K562 (cell line): ENCODE measurements around the gene KCNAB2. TPM values are rescaled to one million over a fixed set of nuclear protein-coding genes. Genes with fewer than 3 reads are reported as not detected.
"Not testable (repeated sequence)": the region's sequence is repeated elsewhere in the genome, so short reads cannot be mapped to it uniquely, and the experiment has no call there.

Experiments used
- ATAC-seq: fragments of 200-7000 bp; cut with Tn5 transposase; 3 replicates; pipeline ENCODE4 v1.9.1; 2020; ENCODE audit warnings: moderate library complexity
- BruUV-seq: library from RNA; stranded (reverse); fragments of 400-500 nt; replicated peaks from 2 replicates; lab custom pipeline; 2021; lab: Mats Ljungman, UMichigan
- CTCF ChIA-PET: fragments of 300-600 bp; formaldehyde crosslinking; extraction: SDS; loops from one replicate; lab custom pipeline; 2021; ENCODE audit warnings: low intra/inter-chr PET ratio; lab: Yijun Ruan, JAX
- POLR2A ChIA-PET: fragments of 300-600, 350-650 bp; sonication (Branson Sonifier 250); formaldehyde crosslinking; extraction: SDS; loops from one replicate; lab custom pipeline; 2021; ENCODE audit warnings: antibody characterized with exemption, inconsistent platforms; lab: Yijun Ruan, JAX
- DNase-seq, 4 experiments: peaks; one replicate each; pipeline versions ENCODE4 v3.0.0 to v3.0.0-alpha.2; 2011 to 2018; ENCODE audit warnings: low spot score in 3 of 4, mixed read lengths in 3 of 4; ENCODE audit errors: extremely low read depth in 1 of 4
- FAIRE-seq: peaks from 2 replicates; lab custom pipeline; 2011; peaks lifted over from hg19 to GRCh38; lab: Jason Lieb, UNC
- H2AFZ ChIP-seq: 2 replicates; pipeline ENCODE4 v1.6.0; 2011; ENCODE audit warnings: low read depth, low read length, control low read depth, inconsistent platforms
- H3K27ac ChIP-seq: fragments of 200-600 bp; 3 replicates; pipeline ENCODE4 v1.8.0; 2011; ENCODE audit warnings: low read depth, mild to moderate bottlenecking, control low read depth, inconsistent platforms, low read length, moderate library complexity, mixed read lengths; ENCODE audit errors: extremely low read depth
- H3K27me3 ChIP-seq, 2 experiments: fragments of 300-600 bp in 1 of 2; 2 replicates in 1 of 2; 3 replicates in 1 of 2; pipeline versions ENCODE4 v1.6.0 to v1.8.0; 2011; ENCODE audit warnings: inconsistent platforms in 2 of 2, low read length in 2 of 2, mild to moderate bottlenecking in 1 of 2, mixed read lengths in 1 of 2, moderate library complexity in 1 of 2; ENCODE audit not compliant: control insufficient read depth in 2 of 2, insufficient read depth in 2 of 2
- H3K36me3 ChIP-seq: fragments of 300-600 bp; 3 replicates; pipeline ENCODE4 v1.8.0; 2011; ENCODE audit warnings: mild to moderate bottlenecking, low read length, inconsistent platforms; ENCODE audit not compliant: control insufficient read depth, insufficient read depth
- H3K4me1 ChIP-seq, 2 experiments: fragments of 200-600 bp in 1 of 2; replicated peaks in 1 of 2; 2 replicates in 1 of 2; 3 replicates in 1 of 2; pipeline versions ENCODE4 v1.5.1 to v1.8.0; 2011; ENCODE audit warnings: inconsistent platforms in 2 of 2, low read length in 2 of 2, mild to moderate bottlenecking in 1 of 2, mixed read lengths in 1 of 2, moderate library complexity in 1 of 2; ENCODE audit not compliant: control insufficient read depth in 2 of 2, insufficient read depth in 2 of 2
- H3K4me2 ChIP-seq: 2 replicates; pipeline ENCODE4 v1.6.1; 2011; ENCODE audit warnings: low read length, control low read depth, inconsistent platforms, mixed read lengths; ENCODE audit not compliant: insufficient read depth
- H3K4me3 ChIP-seq: fragments of 200-600 bp; sonication (generic), shearing (Covaris generic); 2 replicates; pipeline ENCODE4 v1.5.1; 2016; ENCODE audit warnings: control low read depth, inconsistent platforms
- H3K79me2 ChIP-seq: fragments of 200-600 bp; 3 replicates; pipeline ENCODE4 v1.8.0; 2011; ENCODE audit warnings: low read length, inconsistent platforms; ENCODE audit not compliant: control insufficient read depth, insufficient read depth
- H3K9ac ChIP-seq, 2 experiments: 2 replicates each; pipeline versions ENCODE4 v1.6.0 to v1.6.1; 2011; ENCODE audit warnings: low read depth in 2 of 2, low read length in 2 of 2, control low read depth in 1 of 2, inconsistent platforms in 1 of 2, mild to moderate bottlenecking in 1 of 2, mixed read lengths in 1 of 2; ENCODE audit not compliant: insufficient read depth in 1 of 2
- H3K9me1 ChIP-seq: one replicate; pipeline ENCODE4 v1.6.0; 2011; ENCODE audit warnings: inconsistent platforms, mild to moderate bottlenecking, low read length, moderate library complexity; ENCODE audit not compliant: control insufficient read depth, insufficient read depth
- H3K9me3 ChIP-seq: replicated peaks from 2 replicates; pipeline ENCODE4 v1.5.1; 2011; ENCODE audit warnings: low read depth, low read length, inconsistent platforms; ENCODE audit not compliant: control insufficient read depth, insufficient read depth
- H4K20me1 ChIP-seq: replicated peaks from 2 replicates; pipeline ENCODE4 v1.6.1; 2011; ENCODE audit warnings: low read length, inconsistent platforms, mixed read lengths; ENCODE audit not compliant: control insufficient read depth, insufficient read depth
- ARID2 ChIP-seq: fragments of 450-650 bp; IDR thresholded peaks from 2 replicates; pipeline ENCODE4 v1.6.1; 2017; ENCODE audit warnings: antibody characterized with exemption, mild to moderate bottlenecking
- DPF2 ChIP-seq: fragments of 450-650 bp; IDR thresholded peaks from 2 replicates; pipeline ENCODE4 v1.6.1; 2016
- ELF1 ChIP-seq: fragments of 200-800 bp; sonication (Bioruptor generic); IDR thresholded peaks from 2 replicates; pipeline ENCODE4 v1.6.1; 2016; ENCODE audit warnings: missing genetic modification characterization, missing compliant biosample characterization
- EP400 ChIP-seq: fragments of 450-650 bp; IDR thresholded peaks from 2 replicates; pipeline ENCODE4 v1.6.1; 2017; ENCODE audit warnings: antibody characterized with exemption, mild to moderate bottlenecking, moderate library complexity
- ESRRB ChIP-seq: fragments of 250-450 bp; sonication (Bioruptor Pico); IDR thresholded peaks from 2 replicates; pipeline ENCODE4 v1.5.0; 2020; ENCODE audit warnings: mild to moderate bottlenecking, moderate library complexity, borderline replicate concordance
- ETV1 ChIP-seq: fragments of 450-650 bp; conservative IDR thresholded peaks from 2 replicates; pipeline ENCODE4 v1.6.1; 2016; ENCODE audit warnings: missing genetic modification characterization, control low read depth, low read depth, missing compliant biosample characterization
- FOXP1 ChIP-seq: sonication (generic); formaldehyde crosslinking; IDR thresholded peaks from 2 replicates; pipeline ENCODE4 v1.8.0; 2022; ENCODE audit warnings: mild to moderate bottlenecking, missing genetic modification reagents
- HLTF ChIP-seq: fragments of 450-650 bp; IDR thresholded peaks from 2 replicates; pipeline ENCODE4 v1.6.1; 2016
- NR2C1 ChIP-seq, 2 experiments: fragments of 450-650 bp; IDR thresholded peaks; 2 replicates each; pipeline ENCODE4 v1.6.1; 2017; ENCODE audit warnings: mild to moderate bottlenecking in 2 of 2, antibody characterized with exemption in 1 of 2, inconsistent platforms in 1 of 2, missing compliant biosample characterization in 1 of 2, missing genetic modification characterization in 1 of 2
- PHB ChIP-seq: fragments of 250-450 bp; sonication (Bioruptor Pico); IDR thresholded peaks from 2 replicates; pipeline ENCODE4 v1.5.0; 2021
- RUNX1 ChIP-seq: sonication (generic); IDR thresholded peaks from 2 replicates; pipeline ENCODE4 v1.6.1; 2016; ENCODE audit warnings: antibody characterized with exemption, low read depth
- SP1 ChIP-seq: sonication (generic); formaldehyde crosslinking; IDR thresholded peaks from 2 replicates; pipeline ENCODE4 v1.8.1; 2022; ENCODE audit warnings: mild to moderate bottlenecking, missing genetic modification reagents
- TCF3 ChIP-seq: sonication (generic); formaldehyde crosslinking; IDR thresholded peaks from 2 replicates; pipeline ENCODE4 v1.4.0; 2020; ENCODE audit warnings: mild to moderate bottlenecking, missing genetic modification reagents
- ZKSCAN1 ChIP-seq: fragments of 150-350 bp; IDR thresholded peaks from 2 replicates; pipeline ENCODE4 v1.6.1; 2016; ENCODE audit warnings: low read depth, low read length
- WGBS: fragments of 100-300 bp; shearing (Covaris generic); methylation state at CpG from one replicate; pipeline ENCODE4 v1.1.6; 2016; ENCODE audit warnings: low coverage, mixed read lengths; ENCODE audit not compliant: insufficient coverage; ENCODE audit errors: missing lambda C conversion rate; 5-methylcytosine and 5-hydroxymethylcytosine counted together
- in situ Hi-C: fragments of 300-500 bp; cut with MboI; formaldehyde crosslinking; loops from 4 replicates; pipeline ENCODE4 v1.15.0; 2018; ENCODE audit warnings: inconsistent platforms, mixed read lengths
- intact Hi-C: fragments of 100-400 bp; cut with micrococcal nuclease; formaldehyde crosslinking; loops from 2 replicates; pipeline ENCODE4 v1.14.2; 2022
- polyA plus RNA-seq, 8 experiments: library from polyadenylated mRNA; depleted of rRNA in 4 of 8; stranded (reverse) in 5 of 8; unstranded in 3 of 8; fragments of >200 nt; fragmentation: Nextera tagmentation in 2 of 8; fragmentation: Illumina TruSeq in 1 of 8; extraction: Ambion mirVana in 2 of 8; extraction: Trizol in 1 of 8; gene quantifications; 2 replicates each; pipeline versions ENCODE4 v1.2.1 to v1.2.3, GENCODE V29; 2011 to 2014; ENCODE audit warnings: inconsistent platforms in 1 of 8, missing spikeins in 1 of 8
- total RNA-seq, 7 experiments: library from RNA; depleted of rRNA in 6 of 7; stranded (reverse); fragments of >200 nt in 6 of 7; fragmentation: Illumina TruSeq in 2 of 7; extraction: Trizol in 2 of 7; gene quantifications; 2 replicates each; pipeline versions ENCODE4 v1.2.1 to v1.2.3, GENCODE V29; 2011 to 2021; ENCODE audit warnings: low replicate concordance in 1 of 7
- TF ChIP-seq, protein P1 (sequence below): fragments of 250-450 bp; sonication (Bioruptor Pico); IDR thresholded peaks from 2 replicates; pipeline ENCODE4 v1.5.0; 2021
- TF ChIP-seq, protein P2 (sequence below): fragments of 250-450 bp; sonication (Bioruptor Pico); IDR thresholded peaks from 2 replicates; pipeline ENCODE4 v1.5.0; 2022; ENCODE audit warnings: mild to moderate bottlenecking

Gene KCNAB2
- total and polyA plus RNA-seq, 9 of the 15 experiments (the other 6 are each of a cell fraction or from before 2014, with no cell fraction given): 1.8 to 15.8 (median 7.1) TPM

DNA sequence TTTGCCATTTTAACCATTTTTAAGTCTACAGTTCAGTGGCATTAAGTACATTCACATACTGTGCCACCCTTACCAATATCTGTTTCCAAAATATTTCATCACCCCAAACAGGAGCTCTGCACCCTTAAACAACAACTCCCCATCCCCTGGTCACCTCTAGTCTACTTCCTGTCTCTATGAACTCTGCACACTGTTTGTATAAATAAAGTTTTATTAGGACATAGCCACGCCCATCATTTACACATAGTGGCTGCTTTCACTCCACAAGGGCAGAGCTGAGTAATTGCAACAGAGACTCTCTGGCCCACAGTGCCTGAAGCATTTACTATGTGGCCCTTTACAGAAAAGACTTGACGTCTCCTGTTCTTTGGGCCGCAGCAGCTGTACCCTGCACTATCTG lies 30.1 kb downstream of the KCNAB2 start (continued):
- TF ChIP-seq, protein P1, sequence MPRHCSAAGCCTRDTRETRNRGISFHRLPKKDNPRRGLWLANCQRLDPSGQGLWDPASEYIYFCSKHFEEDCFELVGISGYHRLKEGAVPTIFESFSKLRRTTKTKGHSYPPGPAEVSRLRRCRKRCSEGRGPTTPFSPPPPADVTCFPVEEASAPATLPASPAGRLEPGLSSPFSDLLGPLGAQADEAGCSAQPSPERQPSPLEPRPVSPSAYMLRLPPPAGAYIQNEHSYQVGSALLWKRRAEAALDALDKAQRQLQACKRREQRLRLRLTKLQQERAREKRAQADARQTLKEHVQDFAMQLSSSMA (CRISPR knock-in tag): no peak
- TF ChIP-seq ELF1 (0 out of 2 replicates have a peak, but pooled peaks have one; percentile 16), ZKSCAN1 (peak; percentile 93), ARID2 (no peak), RUNX1 (no peak), NR2C1 (IDR thresholded peaks at IDR 0.05) (peak; percentile 54; the same call in 1 of the 2 replicates), NR2C1 (tag; IDR thresholded peaks at IDR 0.05) (0 out of 2 replicates have a peak, but pooled peaks have one; percentile 22), ESRRB (CRISPR knock-in tag) (no peak), DPF2 (peak; percentile 15; the same call in 1 of the 2 replicates), ETV1 (tag) (peak; percentile 54; the same call in 1 of the 2 replicates), EP400 (no peak), HLTF (no peak), PHB (no peak), SP1 (CRISPR knock-in tag) (peak; percentile 94), FOXP1 (CRISPR knock-in tag) (no peak), TCF3 (CRISPR knock-in tag) (no peak)
- TF ChIP-seq, protein P2, sequence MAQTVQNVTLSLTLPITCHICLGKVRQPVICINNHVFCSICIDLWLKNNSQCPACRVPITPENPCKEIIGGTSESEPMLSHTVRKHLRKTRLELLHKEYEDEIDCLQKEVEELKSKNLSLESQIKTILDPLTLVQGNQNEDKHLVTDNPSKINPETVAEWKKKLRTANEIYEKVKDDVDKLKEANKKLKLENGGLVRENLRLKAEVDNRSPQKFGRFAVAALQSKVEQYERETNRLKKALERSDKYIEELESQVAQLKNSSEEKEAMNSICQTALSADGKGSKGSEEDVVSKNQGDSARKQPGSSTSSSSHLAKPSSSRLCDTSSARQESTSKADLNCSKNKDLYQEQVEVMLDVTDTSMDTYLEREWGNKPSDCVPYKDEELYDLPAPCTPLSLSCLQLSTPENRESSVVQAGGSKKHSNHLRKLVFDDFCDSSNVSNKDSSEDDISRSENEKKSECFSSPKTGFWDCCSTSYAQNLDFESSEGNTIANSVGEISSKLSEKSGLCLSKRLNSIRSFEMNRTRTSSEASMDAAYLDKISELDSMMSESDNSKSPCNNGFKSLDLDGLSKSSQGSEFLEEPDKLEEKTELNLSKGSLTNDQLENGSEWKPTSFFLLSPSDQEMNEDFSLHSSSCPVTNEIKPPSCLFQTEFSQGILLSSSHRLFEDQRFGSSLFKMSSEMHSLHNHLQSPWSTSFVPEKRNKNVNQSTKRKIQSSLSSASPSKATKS (CRISPR knock-in tag): no peak

DNA sequence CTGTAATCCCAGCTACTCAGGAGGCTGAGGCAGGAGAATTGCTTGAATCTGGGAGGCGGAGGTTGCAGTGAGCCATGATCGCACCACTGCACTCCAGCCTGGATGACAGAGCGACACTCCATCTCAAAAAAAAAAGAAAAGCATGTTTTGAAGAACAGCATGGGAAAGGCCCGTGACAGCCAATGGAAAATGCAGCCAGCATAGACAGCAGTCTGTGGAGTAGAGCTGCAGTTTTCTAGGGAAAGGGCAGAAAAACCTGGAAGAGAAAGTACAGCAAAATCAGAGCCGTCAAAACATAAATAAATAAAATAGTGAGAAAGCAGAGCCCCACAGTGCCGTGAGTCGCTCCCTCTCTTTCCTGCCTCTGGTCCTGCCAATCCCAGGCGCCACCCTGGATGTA lies 31.4 kb downstream of the KCNAB2 start:
- DNase-seq, CTCF ChIA-PET, FAIRE-seq, ATAC-seq, H3K27ac ChIP-seq, H3K36me3 ChIP-seq, H3K9me1 ChIP-seq, intact Hi-C loops, in situ Hi-C loops, H3K9me3 ChIP-seq, H3K79me2 ChIP-seq, H3K9ac ChIP-seq, H2AFZ ChIP-seq, H3K4me2 ChIP-seq, H3K4me3 ChIP-seq, BruUV-seq: not testable (repeated sequence)
- Histone ChIP-seq H3K27me3 (peaks cover 48 to 65% of the 10 kb centered on the region in 2 experiments), H4K20me1 (peaks cover 24% of the 10 kb centered on the region), H3K4me1 (peaks cover 2 to 25% of the 10 kb centered on the region in 2 experiments; a peak in 4 of 5 replicates)
- 11% methylated on average over 8 of the region's 8 CpGs for WGBS
- POLR2A ChIA-PET: interaction anchor here (0.7 to 1.7 kb wide), 3 partner anchors 8 to 74 kb away, joined by 4 to 6 read pairs (median 5); no protein-coding TSS in a partner anchor
